NCI-H82 (cell line): Measurements from ENCODE around the gene TRIM60.
"Not testable (repeated sequence)": the region's sequence is repeated elsewhere in the genome, so short reads cannot be mapped to it uniquely, and the experiment has no call there.

Experiments used
- DNase-seq: peaks from one replicate; lab custom pipeline; 2025; lab: John Stamatoyannopoulos, UW

TRIM60 gene

DNA sequence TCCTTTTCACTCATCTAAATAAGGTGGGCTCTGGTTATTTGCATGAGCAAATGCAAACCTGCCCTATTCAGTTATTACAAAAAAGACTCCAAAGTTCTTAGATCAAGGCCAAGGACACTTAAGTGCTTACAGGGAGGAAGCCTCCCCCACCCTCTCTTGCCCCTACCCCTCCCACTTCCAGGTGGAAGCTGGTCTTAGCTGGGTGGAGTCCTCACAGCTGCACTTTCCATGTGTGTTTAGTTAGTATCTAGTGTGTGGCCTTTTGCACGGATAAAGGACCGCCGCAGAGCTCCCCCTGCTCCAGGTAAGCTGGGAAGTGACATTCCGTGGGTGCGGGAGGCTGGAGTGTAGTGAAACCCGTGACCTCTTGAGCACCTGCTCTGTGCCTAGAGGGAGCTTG, 21.8 kb downstream of the TRIM60 start, which contains the start of gene TRIM75:
TRIM75 (plus strand) TSS at position 222 of the 400 bp plus-strand sequence. CDS start 5,282 bp downstream, outside the sequence.
- DNase-seq = no peak

- DNase-seq = no peak
Measured at GRCh38 chr4:165055601-165056000, 23.8 kb downstream of the TRIM60 start.

- DNase-seq = no peak
Measured at GRCh38 chr4:165058666-165059065, 26.9 kb downstream of the TRIM60 start.

- no peak for DNase-seq
Measured at GRCh38 chr4:165059386-165059785, 27.6 kb downstream of the TRIM60 start.

GRCh38 chr4:165060938-165061337, 29.1 kb downstream of the TRIM60 start:
- DNase-seq = peak; percentile 21

DNA sequence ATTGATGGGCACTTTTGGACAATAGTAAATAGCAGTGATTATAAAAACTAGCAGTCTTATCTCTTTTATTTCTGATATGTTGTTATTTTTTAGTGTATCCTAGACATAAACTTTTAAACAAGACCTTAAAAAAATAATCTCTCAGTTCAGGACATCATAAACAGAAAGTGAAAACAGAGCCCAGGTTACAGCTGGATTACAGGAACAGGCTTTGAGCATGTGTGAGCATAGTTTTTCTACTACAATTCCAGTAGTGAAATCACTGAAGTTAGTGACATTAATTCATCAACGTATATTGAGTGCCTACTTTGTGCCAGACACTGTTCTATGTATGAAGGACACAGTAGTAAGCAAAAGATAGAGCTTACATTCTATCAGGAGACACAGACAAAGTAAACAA, 38.8 kb downstream of the TRIM60 start:
- DNase-seq = no peak

DNA sequence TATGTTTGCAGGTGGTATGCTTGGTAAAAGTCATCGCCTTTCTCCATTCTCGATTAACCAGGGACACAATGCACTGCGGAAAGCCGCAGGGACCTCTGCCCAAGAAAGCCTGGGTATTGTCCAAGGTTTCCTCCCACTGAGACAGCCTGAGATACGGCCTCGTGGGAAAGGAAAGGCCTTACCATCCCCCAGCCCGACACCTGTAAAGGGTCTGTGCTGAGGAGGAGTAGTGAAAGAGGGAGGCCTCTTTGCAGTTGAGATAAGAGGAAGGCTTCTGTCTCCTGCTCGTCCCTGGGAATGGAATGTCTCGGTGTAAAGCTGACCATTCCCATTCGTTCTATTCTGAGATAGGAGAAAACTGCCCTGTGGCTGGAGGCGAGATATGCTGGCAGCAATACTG, 41.5 kb downstream of the TRIM60 start:
- not testable (repeated sequence) for DNase-seq

DNA sequence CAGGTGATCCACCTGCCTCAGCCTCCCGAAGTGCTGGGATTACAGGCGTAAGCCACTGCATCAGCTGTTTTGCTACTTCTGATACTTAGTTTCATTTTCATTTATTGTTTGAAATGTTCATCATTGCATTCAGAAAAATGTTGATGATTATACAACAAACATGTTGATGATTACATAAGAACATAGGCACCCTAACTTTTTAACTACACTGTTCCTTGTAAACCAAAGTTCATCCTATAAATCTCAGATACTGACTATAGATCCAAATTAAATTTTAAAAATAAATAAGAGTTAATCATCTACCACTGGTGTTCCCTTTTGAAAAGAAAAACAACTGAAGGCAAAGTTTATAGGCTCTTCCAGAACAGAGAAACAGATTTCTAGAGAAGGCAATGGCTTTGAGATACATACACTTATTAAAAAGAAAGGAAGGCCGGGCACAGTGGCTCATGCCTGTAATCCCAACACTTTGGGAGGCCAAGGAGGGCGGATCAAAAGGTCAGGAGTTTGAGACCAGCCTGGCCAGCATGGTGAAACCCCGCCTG, 45.3 kb downstream of the TRIM60 start:
- no peak for DNase-seq

- DNase-seq = no peak
Measured at GRCh38 chr4:165079476-165079875, 47.7 kb downstream of the TRIM60 start.

GRCh38 chr4:165084787-165085186, 53.0 kb downstream of the TRIM60 start:
- DNase-seq = not testable (repeated sequence)

GRCh38 chr4:165085946-165086345, 54.1 kb downstream of the TRIM60 start:
- DNase-seq = no peak

DNA sequence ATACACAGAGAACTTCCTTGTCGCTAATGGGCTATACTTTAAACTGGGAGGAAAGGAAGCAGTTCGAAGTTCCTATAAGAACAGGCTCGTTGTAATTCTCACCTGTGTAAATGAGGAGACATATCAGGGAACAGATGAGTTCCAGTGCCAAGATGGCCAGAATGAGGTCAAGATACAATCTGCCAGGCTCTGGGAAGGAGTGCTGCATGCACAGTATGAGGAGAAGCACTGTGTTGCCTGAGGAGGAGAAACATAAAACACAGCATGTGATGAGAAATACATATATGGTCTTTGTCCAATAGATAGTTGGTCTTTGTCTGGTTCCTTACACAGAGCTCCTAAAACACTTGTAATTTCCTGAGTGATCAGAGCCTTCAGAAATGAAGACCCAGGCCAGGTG, 56.6 kb downstream of the TRIM60 start:
- DNase-seq = no peak
